ENCODE data around the gene SETX. TPM values are rescaled to one million over a fixed set of nuclear protein-coding genes. Genes with fewer than 3 reads are reported as not detected.
"Not testable (repeated sequence)": the region's sequence is repeated elsewhere in the genome, so short reads cannot be mapped to it uniquely, and the experiment has no call there.

Gene SETX
- total RNA-seq, 1 donor from 2014 or later = 45.8 TPM

DNA sequence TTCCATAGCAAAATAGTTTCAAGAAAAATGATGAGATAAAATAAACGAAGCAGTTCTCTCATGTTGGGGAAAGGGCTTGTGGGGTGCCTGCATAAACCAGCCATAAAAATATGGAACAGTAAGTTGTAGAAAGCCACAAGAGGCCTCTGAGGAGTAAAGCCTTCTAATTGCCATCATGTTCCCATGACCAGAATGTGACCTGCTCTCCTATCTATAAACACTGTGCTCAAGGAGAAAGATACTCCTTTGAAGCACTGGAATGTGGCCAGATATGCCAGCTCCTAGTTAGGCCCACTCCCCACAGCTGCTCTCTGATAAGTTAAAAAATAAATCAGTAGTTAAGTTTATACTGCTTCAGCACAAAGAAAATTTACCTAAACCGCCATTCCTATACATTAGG is 65.8 kb downstream of the SETX start:
- DNase-seq = no peak
- peaks cover 3% of the 10 kb centered on the region for H3K4me1 Mint-ChIP-seq
- peaks cover 34% of the 10 kb centered on the region for H3K36me3 Mint-ChIP-seq (ENCODE audit: low read depth)
- H3K4me3 Mint-ChIP-seq = no peak overlapping the region
- no peak overlapping the region for H3K27ac Mint-ChIP-seq
- no peaks in the 10 kb centered on the region for H3K27me3 Mint-ChIP-seq
- intact Hi-C loops (cut with micrococcal nuclease) = no loop called here
- H3K9me3 Mint-ChIP-seq = no peaks in the 10 kb centered on the region

DNA sequence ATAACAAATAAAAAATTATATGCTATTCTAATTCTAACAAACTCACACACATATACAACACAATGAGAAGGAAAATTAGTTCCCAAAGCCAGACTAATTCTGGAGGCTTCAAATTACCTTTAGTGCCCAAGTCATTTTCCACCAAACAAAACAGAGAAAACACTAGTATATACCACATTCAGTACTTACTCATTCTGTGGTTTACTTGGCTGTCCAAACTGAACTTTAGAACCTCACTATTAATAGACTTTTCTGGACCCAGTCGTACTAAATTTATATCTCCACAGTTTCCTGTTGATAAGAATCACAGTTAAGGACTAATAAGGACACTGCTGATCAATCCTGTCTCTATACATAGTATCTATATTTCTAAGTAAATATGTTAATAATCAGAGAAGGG is 66.4 kb downstream of the SETX start:
- H3K4me3 Mint-ChIP-seq = no peak overlapping the region
- DNase-seq = no peak
- H3K36me3 Mint-ChIP-seq (ENCODE audit: low read depth) = peaks cover 39% of the 10 kb centered on the region
- no peaks in the 10 kb centered on the region for H3K27me3 Mint-ChIP-seq
- no peaks in the 10 kb centered on the region for H3K9me3 Mint-ChIP-seq
- H3K27ac Mint-ChIP-seq = peak overlapping the region; percentile 22
- peaks cover 3% of the 10 kb centered on the region for H3K4me1 Mint-ChIP-seq
- intact Hi-C loops (cut with micrococcal nuclease) = no loop called here

DNA sequence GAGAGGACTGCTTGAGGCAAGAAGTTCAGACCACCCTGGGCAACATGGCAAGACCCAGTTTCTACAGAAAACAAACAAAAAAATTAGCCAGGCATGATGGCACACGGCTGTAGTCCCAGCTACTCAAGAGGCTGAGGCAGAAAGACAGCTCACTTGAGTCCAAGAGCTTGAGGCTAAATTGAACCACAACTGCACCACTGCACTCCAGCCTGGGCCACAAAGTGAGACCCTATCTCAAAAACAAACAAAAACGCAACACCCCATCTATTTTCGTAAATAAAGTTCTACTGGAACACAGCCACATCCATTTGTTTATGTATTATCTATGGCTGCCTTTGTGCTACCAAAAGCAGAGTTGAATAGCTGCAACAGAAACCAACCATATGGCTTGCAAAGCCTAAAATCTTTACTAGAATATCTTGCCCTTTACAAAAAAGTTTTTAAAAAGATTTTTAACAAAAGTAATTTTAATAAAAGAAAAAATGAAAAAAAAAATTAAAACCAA is 67.5 kb downstream of the SETX start:
- no peak overlapping the region for H3K27ac Mint-ChIP-seq
- H3K4me1 Mint-ChIP-seq = no peaks in the 10 kb centered on the region
- no peak for DNase-seq
- peaks cover 46% of the 10 kb centered on the region for H3K36me3 Mint-ChIP-seq (ENCODE audit: low read depth)
- no peaks in the 10 kb centered on the region for H3K9me3 Mint-ChIP-seq
- H3K4me3 Mint-ChIP-seq = no peak overlapping the region
- intact Hi-C loops (cut with micrococcal nuclease) = no loop called here
- H3K27me3 Mint-ChIP-seq = no peaks in the 10 kb centered on the region

DNA sequence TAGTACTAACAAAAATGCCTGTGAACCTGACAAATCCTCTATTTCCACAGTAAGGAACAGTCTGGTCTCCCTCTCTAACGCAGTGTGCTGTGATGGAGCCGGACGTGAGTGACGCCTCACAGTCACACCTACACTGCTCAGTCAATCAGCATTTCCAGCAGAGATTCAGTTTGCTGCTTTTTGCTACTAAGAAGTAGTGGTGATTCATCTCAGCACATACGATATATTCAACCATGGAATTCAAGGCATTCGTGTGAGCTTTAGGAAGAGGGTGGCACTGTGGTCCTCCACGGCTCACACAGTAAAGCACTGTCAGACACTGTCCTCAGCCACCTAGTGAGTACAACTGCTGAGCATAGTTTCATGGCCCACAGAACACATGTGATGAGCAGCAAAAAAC is 70.9 kb downstream of the SETX start:
- intact Hi-C loops (cut with micrococcal nuclease) = no loop called here
- H3K27me3 Mint-ChIP-seq = no peaks in the 10 kb centered on the region
- no peak overlapping the region for H3K27ac Mint-ChIP-seq
- no peaks in the 10 kb centered on the region for H3K9me3 Mint-ChIP-seq
- H3K36me3 Mint-ChIP-seq (ENCODE audit: low read depth) = peaks cover 60% of the 10 kb centered on the region
- H3K4me3 Mint-ChIP-seq = no peak overlapping the region
- DNase-seq = no peak
- no peaks in the 10 kb centered on the region for H3K4me1 Mint-ChIP-seq

DNA sequence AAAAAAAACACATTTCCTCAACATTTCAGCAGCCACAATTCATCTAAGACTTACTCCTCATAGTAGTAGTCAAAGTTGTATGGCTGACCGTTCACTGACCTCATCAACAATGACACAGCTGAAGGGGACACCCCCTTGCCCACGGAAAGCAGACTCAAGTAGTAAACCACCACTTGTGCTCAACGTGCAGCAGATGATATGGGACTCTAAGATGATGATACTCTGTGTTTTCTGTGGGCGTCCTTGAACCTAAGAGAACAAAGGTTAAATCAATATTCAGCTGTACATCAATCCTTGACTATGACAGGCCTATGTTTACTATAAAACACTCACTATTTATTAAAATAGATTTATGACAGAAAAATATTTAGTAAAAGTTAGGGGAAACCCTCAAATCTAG is 71.6 kb downstream of the SETX start:
- intact Hi-C loops (cut with micrococcal nuclease) = no loop called here
- H3K4me3 Mint-ChIP-seq = no peak overlapping the region
- H3K4me1 Mint-ChIP-seq = no peaks in the 10 kb centered on the region
- H3K36me3 Mint-ChIP-seq (ENCODE audit: low read depth) = peaks cover 59% of the 10 kb centered on the region
- H3K27ac Mint-ChIP-seq = no peak overlapping the region
- H3K9me3 Mint-ChIP-seq = no peaks in the 10 kb centered on the region
- no peak for DNase-seq
- no peaks in the 10 kb centered on the region for H3K27me3 Mint-ChIP-seq

DNA sequence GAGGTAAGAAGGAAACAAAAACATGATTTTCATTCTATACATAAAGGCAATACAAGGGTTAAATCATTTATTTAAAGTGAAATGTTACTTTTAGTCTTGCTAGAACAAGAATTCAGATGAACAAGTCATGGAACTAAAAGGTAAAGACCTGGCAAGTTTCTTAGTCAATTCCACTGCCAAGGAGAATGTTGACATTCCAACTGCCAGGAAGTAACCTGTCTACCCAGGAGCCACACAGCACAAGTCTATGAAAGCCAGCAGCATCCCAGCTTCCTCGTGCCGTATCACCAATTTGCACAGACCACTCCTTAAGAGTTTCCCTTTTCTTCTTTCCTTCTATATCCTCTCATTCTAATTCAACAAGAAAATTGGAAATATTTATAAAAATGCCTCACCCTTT is 79.9 kb downstream of the SETX start:
- Mint-ChIP-seq H3K9me3 (no peaks in the 10 kb centered on the region), H3K27ac (no peak overlapping the region), H3K27me3 (no peaks in the 10 kb centered on the region), H3K36me3 (ENCODE audit: low read depth) (peaks cover 76% of the 10 kb centered on the region), H3K4me1 (no peaks in the 10 kb centered on the region), H3K4me3 (no peak overlapping the region)
- DNase-seq = no peak
- intact Hi-C loops (cut with micrococcal nuclease) = no loop called here

DNA sequence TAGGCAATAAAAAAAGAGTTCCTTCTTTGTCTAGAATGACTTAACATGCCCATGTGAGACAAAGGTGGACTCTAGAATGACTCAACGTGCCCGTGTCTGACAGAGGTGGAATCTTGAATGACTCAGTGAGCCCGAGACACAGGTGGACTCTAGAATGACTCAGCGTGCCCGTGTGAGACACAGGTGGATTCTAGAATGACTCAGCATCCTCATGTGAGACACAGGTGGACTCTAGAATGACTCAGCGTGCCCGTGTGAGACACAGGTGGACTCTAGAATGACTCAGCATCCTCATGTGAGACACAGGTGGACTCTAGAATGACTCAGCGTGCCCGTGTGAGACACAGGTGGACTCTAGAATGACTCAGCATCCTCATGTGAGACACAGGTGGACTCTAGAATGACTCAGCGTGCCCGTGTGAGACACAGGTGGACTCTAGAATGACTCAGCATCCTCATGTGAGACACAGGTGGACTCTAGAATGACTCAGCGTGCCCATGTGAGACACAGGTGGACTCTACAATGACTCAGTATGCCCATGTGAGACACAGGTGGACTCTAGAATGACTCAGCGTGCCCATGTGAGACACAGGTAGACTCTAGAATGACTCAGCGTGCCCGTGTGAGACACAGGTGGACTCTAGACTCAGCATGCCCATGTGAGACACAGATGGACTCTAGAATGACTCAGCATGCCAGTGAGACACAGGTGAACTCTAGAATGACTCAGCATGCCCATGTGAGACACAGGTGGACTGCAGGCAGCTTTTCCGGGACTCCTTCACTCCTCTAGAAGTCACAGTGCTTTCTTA is 84.9 kb downstream of the SETX start:
- H3K9me3 Mint-ChIP-seq; intact Hi-C loops (cut with micrococcal nuclease); H3K27me3 Mint-ChIP-seq; H3K4me3 Mint-ChIP-seq; H3K4me1 Mint-ChIP-seq: not testable (repeated sequence)
- Mint-ChIP-seq H3K36me3 (ENCODE audit: low read depth) (peaks cover 58% of the 10 kb centered on the region), H3K27ac (peak overlapping the region; percentile 51)
- DNase-seq = peak; percentile 66

DNA sequence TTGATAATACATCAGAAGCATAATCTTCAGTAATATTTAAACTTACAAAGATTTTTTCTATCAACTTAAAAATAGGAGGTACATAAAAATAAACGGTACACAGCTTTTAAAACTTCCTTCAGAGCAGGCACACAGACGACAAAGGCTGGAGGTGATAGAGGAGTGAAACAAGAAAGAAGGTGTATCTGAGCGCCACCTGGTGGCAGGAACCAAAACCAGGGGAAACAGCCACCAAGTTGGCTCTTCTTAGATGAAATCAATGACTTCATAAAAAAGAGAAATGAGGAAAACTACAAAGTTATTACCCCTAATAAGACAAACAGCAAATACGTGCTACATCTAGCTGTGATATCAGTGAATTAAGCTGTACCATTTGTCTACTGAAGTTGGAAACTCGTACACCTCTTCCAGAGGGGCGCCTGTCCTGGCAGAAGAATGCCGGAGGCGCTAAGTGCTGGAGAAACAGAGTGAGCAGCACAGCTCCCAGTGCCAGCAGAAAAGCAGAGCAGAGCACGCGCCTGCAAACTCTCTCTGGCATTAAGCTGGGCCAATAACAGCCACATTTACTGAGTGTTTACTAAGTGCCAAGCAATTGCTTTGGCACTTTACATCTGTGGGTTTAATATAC is 85.9 kb downstream of the SETX start:
- intact Hi-C loops (cut with micrococcal nuclease) = no loop called here
- peaks cover 2% of the 10 kb centered on the region for H3K4me1 Mint-ChIP-seq
- DNase-seq = peak; percentile 90
- H3K36me3 Mint-ChIP-seq (ENCODE audit: low read depth) = peaks cover 58% of the 10 kb centered on the region
- no peak overlapping the region for H3K4me3 Mint-ChIP-seq
- H3K27ac Mint-ChIP-seq = peak overlapping the region; percentile 38
- no peaks in the 10 kb centered on the region for H3K27me3 Mint-ChIP-seq
- H3K9me3 Mint-ChIP-seq = no peaks in the 10 kb centered on the region

DNA sequence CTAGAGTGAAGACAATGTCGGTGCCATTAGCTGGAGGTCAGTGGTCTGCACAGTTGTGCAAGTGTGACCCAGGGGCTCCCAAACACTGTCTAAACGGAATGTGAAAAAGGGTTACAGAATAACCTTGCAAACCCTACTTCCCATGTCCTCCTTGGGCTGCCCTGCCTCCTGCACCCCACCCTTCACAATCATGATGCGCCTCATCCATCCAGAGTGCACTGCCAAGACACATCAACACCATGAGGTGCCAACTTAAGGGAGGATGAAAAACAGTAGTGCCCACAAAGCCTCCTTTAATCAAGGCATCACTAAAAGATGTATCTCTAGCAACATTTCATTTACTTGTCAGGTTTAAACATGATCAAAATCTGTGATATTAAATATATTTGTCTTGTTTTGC is 87.1 kb downstream of the SETX start:
- intact Hi-C loops (cut with micrococcal nuclease) = no loop called here
- no peak overlapping the region for H3K27ac Mint-ChIP-seq
- no peaks in the 10 kb centered on the region for H3K27me3 Mint-ChIP-seq
- no peak overlapping the region for H3K4me3 Mint-ChIP-seq
- H3K36me3 Mint-ChIP-seq (ENCODE audit: low read depth) = peaks cover 52% of the 10 kb centered on the region
- no peaks in the 10 kb centered on the region for H3K9me3 Mint-ChIP-seq
- DNase-seq = no peak
- H3K4me1 Mint-ChIP-seq = peaks cover 2% of the 10 kb centered on the region

DNA sequence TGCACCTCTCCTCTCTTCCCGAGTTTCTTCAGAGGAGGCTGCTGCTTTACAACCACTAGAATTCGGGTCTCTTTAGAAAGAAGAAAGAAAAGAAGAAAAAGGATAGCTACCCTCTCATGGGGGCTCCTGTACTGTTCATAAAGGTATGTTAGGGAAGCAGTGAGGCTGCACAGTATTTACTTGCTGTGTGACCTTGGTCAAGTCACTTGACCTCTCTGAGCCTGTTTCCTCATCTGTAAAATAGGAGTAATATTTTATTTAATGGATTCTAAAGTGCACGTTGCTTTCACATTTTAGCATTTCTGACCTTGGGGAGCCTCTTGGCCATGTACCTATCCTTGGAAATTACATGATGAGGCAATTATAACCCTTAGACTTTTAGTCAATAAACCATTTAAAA is 88.8 kb downstream of the SETX start:
- Mint-ChIP-seq H3K4me3 (no peak overlapping the region), H3K27ac (no peak overlapping the region), H3K36me3 (ENCODE audit: low read depth) (peaks cover 51% of the 10 kb centered on the region), H3K4me1 (peaks cover 2% of the 10 kb centered on the region), H3K27me3 (no peaks in the 10 kb centered on the region), H3K9me3 (no peaks in the 10 kb centered on the region)
- intact Hi-C loops (cut with micrococcal nuclease) = no loop called here
- DNase-seq = no peak

DNA sequence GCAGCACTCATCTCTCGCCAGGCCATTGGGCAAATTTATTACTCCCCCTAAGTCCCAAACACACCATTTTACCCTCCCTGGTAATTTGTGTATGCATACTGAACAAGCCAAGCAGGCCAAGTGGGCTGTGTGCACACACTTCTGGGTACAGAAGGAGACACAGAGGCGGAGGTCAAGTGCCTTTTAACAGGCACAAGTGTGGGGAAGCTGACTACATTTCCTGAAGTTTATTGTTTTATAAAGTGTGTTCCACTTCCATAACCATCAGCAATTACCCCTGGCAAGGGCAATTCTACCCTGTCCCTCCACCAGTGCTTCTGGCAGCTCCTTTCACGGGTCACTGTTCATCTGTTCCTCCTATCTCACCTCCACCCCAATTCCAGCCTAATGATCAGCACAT is 93.9 kb downstream of the SETX start:
- H3K4me3 Mint-ChIP-seq = no peak overlapping the region
- H3K36me3 Mint-ChIP-seq (ENCODE audit: low read depth) = peaks cover 21% of the 10 kb centered on the region
- no peaks in the 10 kb centered on the region for H3K9me3 Mint-ChIP-seq
- H3K27ac Mint-ChIP-seq = no peak overlapping the region
- H3K27me3 Mint-ChIP-seq = no peaks in the 10 kb centered on the region
- peaks cover 7% of the 10 kb centered on the region for H3K4me1 Mint-ChIP-seq
- intact Hi-C loops (cut with micrococcal nuclease) = no loop called here
- no peak for DNase-seq

DNA sequence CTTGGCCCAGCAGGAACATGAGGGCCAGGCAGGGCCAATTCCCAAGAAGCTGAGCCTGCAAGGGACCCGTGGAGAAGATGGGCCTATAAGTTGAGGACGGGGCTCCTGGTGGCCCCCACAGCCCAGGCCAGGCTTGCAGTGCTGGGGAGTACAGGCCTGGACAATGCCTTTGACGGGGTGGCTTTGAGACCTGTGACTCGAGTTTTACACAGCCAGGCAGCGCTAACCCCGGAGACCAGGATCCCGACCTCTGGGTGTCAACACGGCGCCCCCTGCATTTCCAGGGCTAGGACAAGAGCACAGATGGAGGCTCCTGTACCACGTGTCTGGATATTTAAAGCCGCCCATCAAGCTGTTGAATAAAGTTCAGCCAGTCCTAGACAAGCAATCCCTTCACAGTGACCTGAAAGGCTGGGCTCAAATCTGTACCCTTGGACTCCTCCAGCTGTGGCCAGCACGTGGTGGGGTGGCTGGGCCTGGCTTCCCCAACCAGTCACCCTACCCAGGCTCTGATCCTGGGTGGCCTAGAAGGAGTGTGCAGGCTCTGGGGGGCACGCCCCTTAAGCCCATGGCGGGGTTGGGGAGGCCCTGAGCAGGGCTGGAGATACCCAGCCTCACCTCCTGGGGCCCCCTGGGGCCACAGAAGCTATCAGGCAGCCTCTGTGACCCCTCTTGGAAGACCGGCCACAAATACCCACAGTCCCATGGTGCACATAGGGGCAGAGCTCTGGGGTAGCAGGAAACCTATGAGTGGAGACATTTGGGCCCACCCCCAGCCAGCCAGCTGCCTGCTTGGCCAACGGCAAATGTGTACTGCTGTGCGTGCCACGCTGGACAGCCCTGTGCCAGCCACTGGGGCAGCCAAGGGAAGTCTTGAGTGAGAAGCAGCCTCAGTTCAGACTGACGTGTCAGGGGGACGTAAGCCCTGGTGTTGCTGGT is 104.2 kb downstream of the SETX start:
- intact Hi-C loops (cut with micrococcal nuclease) = no loop called here
- DNase-seq = no peak
- Mint-ChIP-seq H3K4me1 (no peaks in the 10 kb centered on the region), H3K4me3 (no peak overlapping the region), H3K27ac (no peak overlapping the region), H3K36me3 (ENCODE audit: low read depth) (no peaks in the 10 kb centered on the region), H3K9me3 (no peaks in the 10 kb centered on the region), H3K27me3 (peaks cover 19% of the 10 kb centered on the region)

DNA sequence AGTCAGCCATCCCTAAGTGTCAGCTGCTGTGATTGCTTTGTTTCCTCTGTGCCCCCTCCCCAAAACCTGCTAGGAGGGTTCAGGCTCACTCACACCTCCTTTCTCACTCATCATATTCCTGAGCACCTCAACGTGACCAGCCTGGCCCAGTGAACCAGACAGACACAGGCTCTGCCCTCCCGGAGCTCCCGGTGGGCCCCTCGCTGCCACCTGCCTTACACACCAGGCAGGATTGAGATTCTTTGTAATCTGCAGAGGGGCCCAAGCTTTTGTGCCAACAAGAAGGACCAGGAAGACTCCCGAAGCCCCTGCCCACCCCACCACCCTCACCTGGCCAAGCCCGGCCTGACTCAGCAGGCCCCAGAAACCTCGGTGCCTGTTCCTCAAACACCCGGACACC is 105.1 kb downstream of the SETX start:
- DNase-seq = no peak
- intact Hi-C loops (cut with micrococcal nuclease) = loop anchor here (10.0 kb wide), 1 partner anchor 745 kb away; the partner anchor contains the start of gene POMT1
- no peaks in the 10 kb centered on the region for H3K4me1 Mint-ChIP-seq
- no peaks in the 10 kb centered on the region for H3K9me3 Mint-ChIP-seq
- H3K4me3 Mint-ChIP-seq = no peak overlapping the region
- H3K27me3 Mint-ChIP-seq = peaks cover 25% of the 10 kb centered on the region
- H3K36me3 Mint-ChIP-seq (ENCODE audit: low read depth) = no peaks in the 10 kb centered on the region
- no peak overlapping the region for H3K27ac Mint-ChIP-seq

DNA sequence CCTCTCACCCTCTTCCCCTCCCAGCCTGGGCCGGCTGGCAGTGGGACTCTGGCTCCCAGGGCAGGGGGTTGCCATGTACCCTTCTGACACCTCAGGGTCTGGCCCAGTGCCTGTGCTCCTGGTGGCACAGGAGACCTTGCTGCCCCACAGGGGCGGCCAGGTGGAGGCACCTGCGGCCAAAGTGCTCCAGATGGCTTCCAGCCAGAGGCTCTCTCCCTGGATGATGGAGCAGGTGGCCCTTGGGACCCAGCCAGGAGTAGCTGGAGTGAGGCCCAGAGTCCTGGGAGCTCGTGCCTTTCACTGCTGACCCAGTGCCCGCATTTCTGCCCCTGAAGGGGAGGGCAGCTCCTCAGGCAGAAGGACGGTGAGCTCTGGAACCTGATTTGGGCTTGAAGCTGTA is 105.7 kb downstream of the SETX start:
- Mint-ChIP-seq H3K4me3 (no peak overlapping the region), H3K36me3 (ENCODE audit: low read depth) (no peaks in the 10 kb centered on the region), H3K9me3 (no peaks in the 10 kb centered on the region), H3K4me1 (no peaks in the 10 kb centered on the region), H3K27ac (no peak overlapping the region), H3K27me3 (peaks cover 29% of the 10 kb centered on the region)
- DNase-seq = no peak
- intact Hi-C loops (cut with micrococcal nuclease) = loop anchor here (10.0 kb wide), 1 partner anchor 744 kb away; the partner anchor contains the start of gene POMT1

Measured in activated CD4-positive, alpha-beta T cell treated with anti-CD3 and anti-CD28 coated beads, Interleukin-2, amount 10 ng/mL, durations not matched to agents 24 days and 14 days (primary cell).